OCI-LY7 (cell line): ENCODE data around the gene RAB3D.

Experiments used
- EZH2phosphoT487 ChIP-seq: fragments of 200-600 bp; sonication (generic); IDR thresholded peaks from 2 replicates; pipeline ENCODE4 v1.6.1; 2018; ENCODE audit warnings: low read depth, borderline replicate concordance, mild to moderate bottlenecking, mixed run types, antibody characterized with exemption, low read length, moderate library complexity, mixed read lengths
- TF ChIP-seq, protein P1 (sequence below): fragments of 200-600 bp; sonication (generic); conservative IDR thresholded peaks from 2 replicates; pipeline ENCODE4 v1.5.1; 2014; ENCODE audit warnings: mild to moderate bottlenecking, antibody characterized with exemption, low read length, moderate library complexity, mixed read lengths

- TF ChIP-seq EZH2phosphoT487, result no peak
- TF ChIP-seq, protein P1, sequence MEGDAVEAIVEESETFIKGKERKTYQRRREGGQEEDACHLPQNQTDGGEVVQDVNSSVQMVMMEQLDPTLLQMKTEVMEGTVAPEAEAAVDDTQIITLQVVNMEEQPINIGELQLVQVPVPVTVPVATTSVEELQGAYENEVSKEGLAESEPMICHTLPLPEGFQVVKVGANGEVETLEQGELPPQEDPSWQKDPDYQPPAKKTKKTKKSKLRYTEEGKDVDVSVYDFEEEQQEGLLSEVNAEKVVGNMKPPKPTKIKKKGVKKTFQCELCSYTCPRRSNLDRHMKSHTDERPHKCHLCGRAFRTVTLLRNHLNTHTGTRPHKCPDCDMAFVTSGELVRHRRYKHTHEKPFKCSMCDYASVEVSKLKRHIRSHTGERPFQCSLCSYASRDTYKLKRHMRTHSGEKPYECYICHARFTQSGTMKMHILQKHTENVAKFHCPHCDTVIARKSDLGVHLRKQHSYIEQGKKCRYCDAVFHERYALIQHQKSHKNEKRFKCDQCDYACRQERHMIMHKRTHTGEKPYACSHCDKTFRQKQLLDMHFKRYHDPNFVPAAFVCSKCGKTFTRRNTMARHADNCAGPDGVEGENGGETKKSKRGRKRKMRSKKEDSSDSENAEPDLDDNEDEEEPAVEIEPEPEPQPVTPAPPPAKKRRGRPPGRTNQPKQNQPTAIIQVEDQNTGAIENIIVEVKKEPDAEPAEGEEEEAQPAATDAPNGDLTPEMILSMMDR, result no peak
These were observed 17.0 kb downstream of the RAB3D start for GRCh38 chr19:11322269-11323024.
